Peyer's patch (tissue), 4 donors: Measurements from ENCODE around the gene SLC23A2.

Experiments
- CTCF ChIP-seq, 6 experiments: fragments of 450-650 bp in 4 of 6; fragments of 200-600 bp in 2 of 6; sonication (generic) in 1 of 6; IDR thresholded peaks; one replicate each; pipeline ENCODE4 v1.5.1; 2017 to 2019; ENCODE audit warnings: antibody characterized with exemption in 6 of 6, mild to moderate bottlenecking in 3 of 6, moderate library complexity in 1 of 6
- POLR2A ChIP-seq, 2 donors: fragments of 450-650 bp; IDR thresholded peaks; one replicate each; pipeline ENCODE4 v1.5.1; 2017; ENCODE audit warnings: antibody characterized with exemption in 2 of 2, mild to moderate bottlenecking in 2 of 2, moderate library complexity in 2 of 2

GRCh38 chr20:4950841-4951240 is 50.5 kb downstream of the SLC23A2 start:
- TF ChIP-seq CTCF (IDR thresholded peaks at IDR 0.05) = no peak
- no peak for TF ChIP-seq POLR2A (IDR thresholded peaks at IDR 0.05)
